Measurements from ENCODE around the gene RRP1.

GRCh38 chr21:43799301-43799840 is 10.0 kb downstream of the RRP1 start:
- TF ChIP-seq, protein P1, sequence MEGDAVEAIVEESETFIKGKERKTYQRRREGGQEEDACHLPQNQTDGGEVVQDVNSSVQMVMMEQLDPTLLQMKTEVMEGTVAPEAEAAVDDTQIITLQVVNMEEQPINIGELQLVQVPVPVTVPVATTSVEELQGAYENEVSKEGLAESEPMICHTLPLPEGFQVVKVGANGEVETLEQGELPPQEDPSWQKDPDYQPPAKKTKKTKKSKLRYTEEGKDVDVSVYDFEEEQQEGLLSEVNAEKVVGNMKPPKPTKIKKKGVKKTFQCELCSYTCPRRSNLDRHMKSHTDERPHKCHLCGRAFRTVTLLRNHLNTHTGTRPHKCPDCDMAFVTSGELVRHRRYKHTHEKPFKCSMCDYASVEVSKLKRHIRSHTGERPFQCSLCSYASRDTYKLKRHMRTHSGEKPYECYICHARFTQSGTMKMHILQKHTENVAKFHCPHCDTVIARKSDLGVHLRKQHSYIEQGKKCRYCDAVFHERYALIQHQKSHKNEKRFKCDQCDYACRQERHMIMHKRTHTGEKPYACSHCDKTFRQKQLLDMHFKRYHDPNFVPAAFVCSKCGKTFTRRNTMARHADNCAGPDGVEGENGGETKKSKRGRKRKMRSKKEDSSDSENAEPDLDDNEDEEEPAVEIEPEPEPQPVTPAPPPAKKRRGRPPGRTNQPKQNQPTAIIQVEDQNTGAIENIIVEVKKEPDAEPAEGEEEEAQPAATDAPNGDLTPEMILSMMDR (IDR thresholded peaks at IDR 0.05): no peak
- no peak for TF ChIP-seq POLR2A (IDR thresholded peaks at IDR 0.05)

Data from lower leg skin (tissue), 3 donors.